IMR-90 (cell line): ENCODE measurements around the gene EXT2. TPM values are rescaled to one million over a fixed set of nuclear protein-coding genes. Genes with fewer than 3 reads are reported as not detected.

Source experiments
- ATAC-seq: fragments of 200-7000 bp; cut with Tn5 transposase; 2 replicates; pipeline ENCODE4 v1.9.1; 2020; ENCODE audit warnings: low read depth, mild to moderate bottlenecking, moderate library complexity
- BruUV-seq: library from RNA; stranded (reverse); fragments of 400-500 nt; replicated peaks from 2 replicates; lab custom pipeline; 2021; lab: Mats Ljungman, UMichigan
- CTCF ChIA-PET: fragments of 300-600 bp; formaldehyde crosslinking; extraction: SDS; loops from one replicate; lab custom pipeline; 2021; ENCODE audit warnings: antibody characterized with exemption; lab: Yijun Ruan, JAX
- POLR2A ChIA-PET: fragments of 300-600 bp; sonication (Branson Sonifier 250); formaldehyde crosslinking; loops from one replicate; lab custom pipeline; 2022; ENCODE audit warnings: antibody characterized with exemption; ENCODE audit not compliant: unreplicated experiment; lab: Charles Lee
- DNase-seq: peaks from one replicate; pipeline ENCODE4 v3.0.0; 2013
- H2AFZ ChIP-seq: replicated peaks from 2 replicates; pipeline ENCODE3; 2013; ENCODE audit warnings: low read length, mild to moderate bottlenecking; ENCODE audit not compliant: poor library complexity
- H2AK5ac ChIP-seq: 2 replicates; pipeline ENCODE4 v1.6.1; 2013; ENCODE audit warnings: low read depth, low read length, inconsistent platforms
- H2AK9ac ChIP-seq: replicated peaks from 2 replicates; pipeline ENCODE3; 2013; ENCODE audit warnings: mild to moderate bottlenecking, low read depth, low read length, moderate library complexity; ENCODE audit not compliant: poor library complexity
- H2BK120ac ChIP-seq: 2 replicates; pipeline ENCODE4 v1.6.1; 2013; ENCODE audit warnings: low read depth, low read length, inconsistent platforms
- H2BK15ac ChIP-seq: 3 replicates; pipeline ENCODE4 v1.6.1; 2013; ENCODE audit warnings: low read depth, low read length, inconsistent platforms
- H2BK20ac ChIP-seq: 2 replicates; pipeline ENCODE4 v1.6.1; 2013; ENCODE audit warnings: low read depth, mild to moderate bottlenecking, inconsistent platforms, low read length, moderate library complexity
- H2BK5ac ChIP-seq: 2 replicates; pipeline ENCODE4 v1.6.1; 2013; ENCODE audit warnings: mild to moderate bottlenecking, low read depth, low read length, inconsistent platforms; ENCODE audit not compliant: poor library complexity, severe bottlenecking
- H3K14ac ChIP-seq: replicated peaks from 2 replicates; pipeline ENCODE4 v1.6.1; 2013; ENCODE audit warnings: low read depth, low read length, inconsistent platforms
- H3K18ac ChIP-seq: 2 replicates; pipeline ENCODE4 v1.6.1; 2013; ENCODE audit warnings: low read depth, low read length, control low read depth
- H3K23ac ChIP-seq: 2 replicates; pipeline ENCODE4 v1.6.1; 2013; ENCODE audit warnings: low read depth, low read length, inconsistent platforms
- H3K27ac ChIP-seq: 2 replicates; pipeline ENCODE4 v1.5.1; 2013; ENCODE audit warnings: mild to moderate bottlenecking, control low read depth, low read length; ENCODE audit not compliant: insufficient read depth
- H3K27me3 ChIP-seq: 2 replicates; pipeline ENCODE4 v1.6.1; 2013; ENCODE audit warnings: low read length; ENCODE audit not compliant: control insufficient read depth, insufficient read depth
- H3K36me3 ChIP-seq: 2 replicates; pipeline ENCODE4 v1.6.1; 2013; ENCODE audit warnings: low read length, mixed read lengths; ENCODE audit not compliant: control insufficient read depth, insufficient read depth
- H3K4ac ChIP-seq: 2 replicates; pipeline ENCODE4 v1.6.1; 2013; ENCODE audit warnings: low read depth, low read length, inconsistent platforms
- H3K4me1 ChIP-seq: 2 replicates; pipeline ENCODE4 v1.6.1; 2013; ENCODE audit warnings: low read length, mixed read lengths; ENCODE audit not compliant: control insufficient read depth, insufficient read depth
- H3K4me2 ChIP-seq: 2 replicates; pipeline ENCODE4 v1.6.1; 2013; ENCODE audit warnings: low read depth, mild to moderate bottlenecking, control low read depth, low read length, moderate library complexity
- H3K4me3 ChIP-seq: 2 replicates; pipeline ENCODE4 v1.5.1; 2013; ENCODE audit warnings: low read depth, mild to moderate bottlenecking, control low read depth, low read length, moderate library complexity; ENCODE audit not compliant: insufficient read depth
- H3K56ac ChIP-seq: 2 replicates; pipeline ENCODE4 v1.6.1; 2013; ENCODE audit warnings: low read length, inconsistent platforms; ENCODE audit not compliant: insufficient read depth; ENCODE audit errors: extremely low read depth
- H3K79me1 ChIP-seq, 2 experiments: 2 replicates each; pipeline ENCODE4 v1.6.1; 2013; ENCODE audit warnings: low read length in 2 of 2, inconsistent platforms in 1 of 2, low read depth in 1 of 2
- H3K9ac ChIP-seq: 2 replicates; pipeline ENCODE4 v1.6.1; 2013; ENCODE audit warnings: low read depth, low read length, control low read depth
- H3K9me1 ChIP-seq: 2 replicates; pipeline ENCODE4 v1.6.1; 2013; ENCODE audit warnings: low read length, inconsistent platforms; ENCODE audit not compliant: insufficient read depth
- H3K9me3 ChIP-seq: 2 replicates; pipeline ENCODE4 v1.6.1; 2013; ENCODE audit warnings: low read length; ENCODE audit not compliant: control insufficient read depth, insufficient read depth
- H4K20me1 ChIP-seq: 2 replicates; pipeline ENCODE4 v1.6.1; 2013; ENCODE audit warnings: low read length, inconsistent platforms; ENCODE audit not compliant: insufficient read depth
- H4K5ac ChIP-seq: 2 replicates; pipeline ENCODE4 v1.6.1; 2013; ENCODE audit warnings: mild to moderate bottlenecking, low read depth, low read length, control low read depth
- H4K8ac ChIP-seq, 2 experiments: 2 replicates each; pipeline ENCODE4 v1.6.1; 2013; ENCODE audit warnings: low read depth in 2 of 2, low read length in 2 of 2, control low read depth in 1 of 2, inconsistent platforms in 1 of 2
- H4K91ac ChIP-seq: 2 replicates; pipeline ENCODE4 v1.6.1; 2013; ENCODE audit warnings: low read depth, low read length, inconsistent platforms; ENCODE audit not compliant: insufficient read depth
- MAFK ChIP-seq: IDR thresholded peaks from 2 replicates; pipeline ENCODE4 v1.6.1; 2012; ENCODE audit warnings: low read depth, low read length, improper control_type of control experiment
- RCOR1 ChIP-seq: IDR thresholded peaks from 2 replicates; pipeline ENCODE4 v1.6.1; 2012; ENCODE audit warnings: mild to moderate bottlenecking, low read length, improper control_type of control experiment; ENCODE audit not compliant: insufficient replicate concordance
- WGBS, 2 experiments: methylation state at CpG; one replicate each; pipeline versions ENCODE4 v1.1.5 to v1.1.7; 2013; ENCODE audit warnings: missing lambda C conversion rate in 2 of 2; ENCODE audit not compliant: insufficient read length in 1 of 2; ENCODE audit errors: extremely low coverage in 2 of 2; 5-methylcytosine and 5-hydroxymethylcytosine counted together
- dilution Hi-C: fragments of 300-500 bp; cut with HindIII; formaldehyde crosslinking; loops from one replicate; pipeline ENCODE4 v1.14.3; 2018; ENCODE audit warnings: low sequenced_read_pairs; ENCODE audit not compliant: unreplicated experiment
- in situ Hi-C: fragments of 300-500 bp; cut with MboI; formaldehyde crosslinking; loops from 3 replicates; pipeline ENCODE4 v1.14.3; 2019; ENCODE audit warnings: low sequenced_read_pairs, inconsistent platforms, mixed read lengths
- intact Hi-C: fragments of 100-400 bp; cut with micrococcal nuclease; formaldehyde crosslinking; loops from 2 replicates; pipeline ENCODE4 v1.10.0; 2022
- polyA plus RNA-seq, 3 experiments: library from polyadenylated mRNA; depleted of rRNA; stranded (reverse); fragments of >200 nt; gene quantifications; 2 replicates each; pipeline ENCODE4 v1.2.3, GENCODE V29; 2012; ENCODE audit warnings: low replicate concordance in 1 of 3
- total RNA-seq: library from RNA; depleted of rRNA; stranded (reverse); fragments of >200 nt; gene quantifications from 2 replicates; pipeline ENCODE4 v1.2.3, GENCODE V29; 2012
- TF ChIP-seq, protein P1 (sequence below): fragments of 150-350 bp; IDR thresholded peaks from 2 replicates; pipeline ENCODE4 v1.6.1; 2016; ENCODE audit warnings: low read depth, mild to moderate bottlenecking, low read length, moderate library complexity, borderline replicate concordance

Gene EXT2
- total and polyA plus RNA-seq, 2 of the 4 experiments (the other 2 are of a cell fraction), result 75.0 to 85.3 TPM

DNA sequence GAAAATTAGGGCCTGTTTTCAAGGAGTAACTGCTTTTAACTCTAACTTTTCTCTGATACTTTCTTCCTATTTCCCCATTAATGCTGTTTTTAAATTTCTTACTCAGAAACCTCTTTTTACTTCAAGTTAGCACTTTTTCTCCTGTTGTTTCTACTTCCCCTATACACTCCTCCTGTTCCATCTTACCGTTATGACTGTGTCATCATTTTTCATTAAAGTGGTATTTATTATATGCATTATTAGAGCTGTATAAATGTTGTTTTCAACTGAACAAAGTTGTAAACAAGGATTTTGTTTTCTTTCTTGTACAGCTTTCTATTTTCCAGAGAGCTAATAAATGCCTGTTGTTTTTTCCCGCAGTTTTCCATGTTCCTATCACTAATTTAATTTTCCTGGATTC lies 84.6 kb downstream of the EXT2 start:
- intact Hi-C loops, result no loop called here
- Histone ChIP-seq H3K27ac (no peak overlapping the region), H2BK20ac (no peak overlapping the region), H3K23ac (no peak overlapping the region), H2BK15ac (no peak overlapping the region), H2AFZ (no peak overlapping the region), H4K91ac (no peak overlapping the region), H2BK5ac (no peak overlapping the region), H3K4me3 (no peak overlapping the region), H4K20me1 (no peaks in the 10 kb centered on the region; the same call in 1 of the 2 replicates), H3K9me3 (no peaks in the 10 kb centered on the region), H2AK9ac (no peak overlapping the region), H3K18ac (no peak overlapping the region), H4K8ac (no peak overlapping the region), H3K14ac (no peak overlapping the region), H3K9me1 (peaks cover 8% of the 10 kb centered on the region), H4K5ac (no peak overlapping the region), H3K56ac (no peak overlapping the region), H3K36me3 (no peaks in the 10 kb centered on the region), H3K27me3 (no peaks in the 10 kb centered on the region), H3K4me2 (no peak overlapping the region), H2AK5ac (no peak overlapping the region), H3K79me1 (peaks cover 0 to 4% of the 10 kb centered on the region in 2 experiments; a peak in 2 of 4 replicates), H3K4me1 (peaks cover 8% of the 10 kb centered on the region), H3K9ac (no peak overlapping the region), H2BK120ac (no peak overlapping the region), H3K4ac (no peak overlapping the region)
- WGBS, 2 experiments, result no CpG with 5 or more reads among the region's 2 CpGs
- in situ Hi-C loops, result no loop called here
- no TSS peak for BruUV-seq
- CTCF ChIA-PET, result interaction anchor here (2.8 kb wide), 1 partner anchor 14 kb away, joined by 8 read pairs; no protein-coding TSS in a partner anchor
- ATAC-seq, result no peak
- DNase-seq, result no peak
- no peak for TF ChIP-seq MAFK
- TF ChIP-seq, protein P1, sequence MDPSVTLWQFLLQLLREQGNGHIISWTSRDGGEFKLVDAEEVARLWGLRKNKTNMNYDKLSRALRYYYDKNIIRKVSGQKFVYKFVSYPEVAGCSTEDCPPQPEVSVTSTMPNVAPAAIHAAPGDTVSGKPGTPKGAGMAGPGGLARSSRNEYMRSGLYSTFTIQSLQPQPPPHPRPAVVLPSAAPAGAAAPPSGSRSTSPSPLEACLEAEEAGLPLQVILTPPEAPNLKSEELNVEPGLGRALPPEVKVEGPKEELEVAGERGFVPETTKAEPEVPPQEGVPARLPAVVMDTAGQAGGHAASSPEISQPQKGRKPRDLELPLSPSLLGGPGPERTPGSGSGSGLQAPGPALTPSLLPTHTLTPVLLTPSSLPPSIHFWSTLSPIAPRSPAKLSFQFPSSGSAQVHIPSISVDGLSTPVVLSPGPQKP, result no peak
- no peak for TF ChIP-seq RCOR1
- dilution Hi-C loops, result no loop called here
- POLR2A ChIA-PET, result interaction anchor here (0.6 kb wide), 1 partner anchor 41 kb away, joined by 7 read pairs; no protein-coding TSS in a partner anchor
